HUDEP-2 (cell line): ENCODE data around the gene CCDC57.
"Not testable (repeated sequence)": the region's sequence is repeated elsewhere in the genome, so short reads cannot be mapped to it uniquely, and the experiment has no call there.

Experiments
- DNase-seq, 76 experiments: peaks; one replicate each; lab custom pipeline; 2025; ENCODE audit not compliant: unreplicated experiment in 76 of 76; lab: John Stamatoyannopoulos, UW

The CCDC57 gene

GRCh38 chr17:82138511-82138992, 74.1 kb downstream of the CCDC57 start:
- no peak for DNase-seq

- DNase-seq, result no peak
These were observed 78.5 kb downstream of the CCDC57 start for GRCh38 chr17:82134101-82134500.

GRCh38 chr17:82133166-82133953, 79.3 kb downstream of the CCDC57 start:
- not testable (repeated sequence) for DNase-seq

- DNase-seq, result no peak
These were observed 83.5 kb downstream of the CCDC57 start for GRCh38 chr17:82129095-82129494.

- DNase-seq, result no peak
These were observed 84.4 kb downstream of the CCDC57 start for GRCh38 chr17:82128287-82128686.

- DNase-seq, result no peak
These were observed 84.9 kb downstream of the CCDC57 start for GRCh38 chr17:82127704-82128103.

- no peak for DNase-seq
These were observed 85.4 kb downstream of the CCDC57 start for GRCh38 chr17:82127315-82127595.

GRCh38 chr17:82126556-82127314, 85.9 kb downstream of the CCDC57 start:
- DNase-seq, result no peak

- DNase-seq, result no peak
These were observed 88.5 kb downstream of the CCDC57 start for GRCh38 chr17:82124101-82124500.

GRCh38 chr17:82121660-82122629, 90.7 kb downstream of the CCDC57 start:
- DNase-seq, result no peak

GRCh38 chr17:82121246-82121645, 91.4 kb downstream of the CCDC57 start:
- DNase-seq, result no peak

- DNase-seq, result peak in 5 of 76 experiments; percentile 2 to 20 (median 9)
These were observed 92.5 kb downstream of the CCDC57 start for GRCh38 chr17:82120148-82120547.

- peak in 1 of 76 experiments; percentile 15 for DNase-seq
These were observed 93.7 kb downstream of the CCDC57 start for GRCh38 chr17:82118815-82119380.

- no peak for DNase-seq
These were observed 94.4 kb downstream of the CCDC57 start for GRCh38 chr17:82118168-82118814.

- no peak for DNase-seq
These were observed 95.2 kb downstream of the CCDC57 start for GRCh38 chr17:82117139-82118090.

GRCh38 chr17:82116246-82116645, 96.4 kb downstream of the CCDC57 start:
- DNase-seq, result no peak

- no peak for DNase-seq
These were observed 97.8 kb downstream of the CCDC57 start for GRCh38 chr17:82114872-82115271.

- DNase-seq, result no peak
These were observed 98.2 kb downstream of the CCDC57 start for GRCh38 chr17:82114447-82114846.

GRCh38 chr17:82113941-82114340, 98.7 kb downstream of the CCDC57 start:
- no peak for DNase-seq
